SK-N-SH (cell line): ENCODE measurements around the gene RNF157. TPM values are rescaled to one million over a fixed set of nuclear protein-coding genes. Genes with fewer than 3 reads are reported as not detected.

Source experiments
- CTCF ChIA-PET: fragments of 300-600, 350-600 bp; formaldehyde crosslinking; extraction: SDS; loops from one replicate; lab custom pipeline; 2021; lab: Yijun Ruan, JAX
- POLR2A ChIA-PET: fragments of 350-600 bp; sonication (Branson Sonifier 250); formaldehyde crosslinking; extraction: SDS; loops from one replicate; lab custom pipeline; 2020; ENCODE audit warnings: antibody characterized with exemption, inconsistent platforms; lab: Yijun Ruan, JAX
- DNase-seq: peaks from one replicate; pipeline ENCODE4 v3.0.0; 2012
- H2AFZ ChIP-seq: fragments of 200-600 bp; sonication (generic); 2 replicates; pipeline ENCODE4 v1.8.1; 2016; ENCODE audit warnings: antibody characterized with exemption, mild to moderate bottlenecking, low read depth
- H3F3A ChIP-seq: fragments of 200-600 bp; sonication (generic); replicated peaks from 2 replicates; pipeline ENCODE3; 2016; ENCODE audit warnings: antibody characterized with exemption, mild to moderate bottlenecking; ENCODE audit not compliant: insufficient read depth
- H3K27ac ChIP-seq, 2 experiments: fragments of 200-500 bp in 1 of 2; fragments of 200-600 bp in 1 of 2; sonication (Bioruptor generic) in 1 of 2; sonication (generic), shearing (Covaris generic) in 1 of 2; 2 replicates each; pipeline versions ENCODE4 v1.5.1 to v1.6.1; 2014 to 2016; ENCODE audit warnings: low read depth in 2 of 2, inconsistent platforms in 1 of 2, low read length in 1 of 2, mild to moderate bottlenecking in 1 of 2, mixed read lengths in 1 of 2
- H3K27me3 ChIP-seq: fragments of 200-600 bp; sonication (generic), shearing (Covaris generic); 2 replicates; pipeline ENCODE4 v1.6.1; 2016; ENCODE audit warnings: mixed run types; ENCODE audit not compliant: insufficient read depth
- H3K36me3 ChIP-seq, 2 experiments: fragments of 200-500 bp in 1 of 2; fragments of 200-600 bp in 1 of 2; sonication (Bioruptor generic) in 1 of 2; sonication (generic) in 1 of 2; replicated peaks in 1 of 2; 2 replicates each; pipeline versions ENCODE3 to v1.5.1; 2014 to 2016; ENCODE audit warnings: low read length in 1 of 2, mild to moderate bottlenecking in 1 of 2; ENCODE audit not compliant: insufficient read depth in 2 of 2, control insufficient read depth in 1 of 2
- H3K4me1 ChIP-seq, 2 experiments: fragments of 200-500 bp in 1 of 2; fragments of 200-600 bp in 1 of 2; sonication (Bioruptor generic) in 1 of 2; sonication (generic), shearing (Covaris generic) in 1 of 2; 2 replicates each; pipeline versions ENCODE4 v1.5.1 to v1.6.1; 2014 to 2016; ENCODE audit warnings: low read depth in 1 of 2, low read length in 1 of 2, mixed run types in 1 of 2; ENCODE audit not compliant: insufficient read depth in 2 of 2, control insufficient read depth in 1 of 2
- H3K4me2 ChIP-seq: fragments of 200-600 bp; sonication (generic), shearing (Covaris generic); 2 replicates; pipeline ENCODE4 v1.6.1; 2017; ENCODE audit warnings: mixed run types
- H3K4me3 ChIP-seq, 2 experiments: fragments of 200-500 bp in 1 of 2; fragments of 200-600 bp in 1 of 2; sonication (Bioruptor generic) in 1 of 2; sonication (generic), shearing (Covaris generic) in 1 of 2; 2 replicates each; pipeline versions ENCODE4 v1.5.1 to v1.8.1; 2014 to 2016; ENCODE audit warnings: low read depth in 2 of 2, inconsistent platforms in 1 of 2, low read length in 1 of 2, mild to moderate bottlenecking in 1 of 2, mixed read lengths in 1 of 2, moderate library complexity in 1 of 2
- H3K79me2 ChIP-seq: fragments of 200-600 bp; sonication (generic); 2 replicates; pipeline ENCODE4 v1.8.1; 2017; ENCODE audit warnings: mild to moderate bottlenecking; ENCODE audit not compliant: insufficient read depth
- H3K9ac ChIP-seq: fragments of 200-600 bp; sonication (generic); 2 replicates; pipeline ENCODE4 v1.6.1; 2017; ENCODE audit warnings: mixed run types
- H3K9me2 ChIP-seq: fragments of 200-600 bp; sonication (generic); 2 replicates; pipeline ENCODE4 v1.6.1; 2017; ENCODE audit warnings: mixed run types
- H3K9me3 ChIP-seq: fragments of 200-600 bp; sonication (generic); 2 replicates; pipeline ENCODE4 v1.6.1; 2017; ENCODE audit warnings: mixed run types, mild to moderate bottlenecking, moderate library complexity
- H4K20me1 ChIP-seq: fragments of 200-600 bp; sonication (generic); 2 replicates; pipeline ENCODE4 v1.6.1; 2017; ENCODE audit warnings: mild to moderate bottlenecking, mixed run types; ENCODE audit not compliant: insufficient read depth
- ELF1 ChIP-seq: IDR thresholded peaks from 2 replicates; pipeline ENCODE4 v1.4.0; 2012
- FOXJ3 ChIP-seq: sonication (generic); formaldehyde crosslinking; IDR thresholded peaks from 2 replicates; pipeline ENCODE4 v1.5.1; 2020; ENCODE audit warnings: mild to moderate bottlenecking, missing genetic modification reagents
- FOXM1 ChIP-seq: IDR thresholded peaks from 2 replicates; pipeline ENCODE4 v1.4.0; 2012; ENCODE audit warnings: low read depth, mild to moderate bottlenecking
- GABPA ChIP-seq: IDR thresholded peaks from 2 replicates; pipeline ENCODE4 v1.4.0; 2012; ENCODE audit warnings: low read depth, mild to moderate bottlenecking
- MEF2A ChIP-seq: IDR thresholded peaks from 2 replicates; pipeline ENCODE4 v1.4.0; 2012; ENCODE audit warnings: low read depth, borderline replicate concordance
- MXI1 ChIP-seq: IDR thresholded peaks from 2 replicates; pipeline ENCODE4 v1.6.1; 2012; ENCODE audit warnings: mild to moderate bottlenecking, low read depth, low read length, improper control_type of control experiment
- RCOR1 ChIP-seq: fragments of 150-350 bp; IDR thresholded peaks from 2 replicates; pipeline ENCODE4 v1.6.1; 2017; ENCODE audit warnings: antibody characterized with exemption, low read length
- SIN3A ChIP-seq: IDR thresholded peaks from 2 replicates; pipeline ENCODE4 v1.6.1; 2012; ENCODE audit warnings: low read depth, mild to moderate bottlenecking, low read length, moderate library complexity, borderline replicate concordance
- SMC3 ChIP-seq: IDR thresholded peaks from 2 replicates; pipeline ENCODE4 v1.6.1; 2012; ENCODE audit warnings: low read depth, low read length, improper control_type of control experiment
- TAF1 ChIP-seq: IDR thresholded peaks from 2 replicates; pipeline ENCODE4 v1.6.1; 2012; ENCODE audit warnings: low read depth, mild to moderate bottlenecking, low read length, moderate library complexity, borderline replicate concordance
- TCF12 ChIP-seq: IDR thresholded peaks from 2 replicates; pipeline ENCODE4 v1.4.0; 2012
- WGBS: methylation state at CpG from one replicate; pipeline ENCODE4 v1.1.6; 2017; ENCODE audit warnings: low lambda C conversion rate; 5-methylcytosine and 5-hydroxymethylcytosine counted together
- polyA plus RNA-seq, 3 experiments: library from polyadenylated mRNA; depleted of rRNA; stranded (reverse); fragments of >200 nt; gene quantifications; 2 replicates each; pipeline ENCODE4 v1.2.3, GENCODE V29; 2012
- TF ChIP-seq, protein P1 (sequence below): IDR thresholded peaks from 2 replicates; pipeline ENCODE4; 2012
- TF ChIP-seq, protein P2 (sequence below): IDR thresholded peaks from 2 replicates; pipeline ENCODE4 v1.4.0; 2012; ENCODE audit warnings: low read depth, borderline replicate concordance
- TF ChIP-seq, protein P3 (sequence below): IDR thresholded peaks from 2 replicates; pipeline ENCODE4 v1.4.0; 2012; ENCODE audit warnings: low read depth
- TF ChIP-seq, protein P4 (sequence below): IDR thresholded peaks from 2 replicates; pipeline ENCODE4 v1.4.0; 2012; ENCODE audit warnings: low read depth, borderline replicate concordance

RNF157 gene
- polyA plus RNA-seq, 1 of the 3 experiments (the other 2 are of a cell fraction): 5.2 TPM

DNA sequence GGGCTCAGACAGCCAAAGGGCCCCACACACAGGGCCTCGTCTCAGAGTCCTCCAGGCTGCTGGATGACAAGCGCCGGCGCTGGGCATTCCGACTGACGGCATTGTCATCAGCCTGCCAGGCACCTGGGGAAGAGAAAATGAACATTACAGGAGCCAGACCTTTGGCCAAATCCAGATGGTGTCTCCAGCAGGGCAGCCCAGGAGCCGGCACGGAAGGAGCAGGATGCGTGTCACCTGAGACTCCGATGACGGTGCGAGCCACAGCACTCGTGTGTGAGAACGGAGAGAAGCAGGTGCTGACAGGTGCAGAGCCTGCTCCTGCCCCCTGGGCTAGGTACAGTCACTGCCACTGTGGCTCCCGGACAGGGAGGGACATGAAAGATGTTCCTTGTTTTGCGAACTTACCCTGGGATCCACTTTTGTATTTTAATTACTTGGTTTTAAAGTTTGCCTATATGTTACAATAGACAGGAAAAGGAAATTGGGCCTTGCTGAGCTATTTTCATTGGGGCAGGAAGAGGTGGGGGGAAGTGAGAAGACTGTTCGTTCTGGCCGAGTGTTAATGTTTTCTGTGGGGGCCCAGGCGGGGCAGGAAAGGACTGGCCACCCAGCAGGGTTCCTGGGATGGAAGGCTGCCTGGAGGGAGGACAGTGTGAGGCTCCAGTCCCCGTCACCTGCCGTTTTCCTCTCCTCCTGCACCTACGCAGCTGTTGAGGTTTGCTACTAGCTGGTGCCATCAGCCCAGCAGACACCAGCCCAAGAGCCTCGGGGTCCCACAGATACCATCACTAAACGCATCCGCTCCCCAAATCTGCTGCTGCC lies 94.9 kb downstream of the RNF157 start (continued):
- TF ChIP-seq MXI1 (no peak), SIN3A (no peak), FOXJ3 (CRISPR knock-in tag) (no peak), ELF1 (no peak), MEF2A (no peak)

DNA sequence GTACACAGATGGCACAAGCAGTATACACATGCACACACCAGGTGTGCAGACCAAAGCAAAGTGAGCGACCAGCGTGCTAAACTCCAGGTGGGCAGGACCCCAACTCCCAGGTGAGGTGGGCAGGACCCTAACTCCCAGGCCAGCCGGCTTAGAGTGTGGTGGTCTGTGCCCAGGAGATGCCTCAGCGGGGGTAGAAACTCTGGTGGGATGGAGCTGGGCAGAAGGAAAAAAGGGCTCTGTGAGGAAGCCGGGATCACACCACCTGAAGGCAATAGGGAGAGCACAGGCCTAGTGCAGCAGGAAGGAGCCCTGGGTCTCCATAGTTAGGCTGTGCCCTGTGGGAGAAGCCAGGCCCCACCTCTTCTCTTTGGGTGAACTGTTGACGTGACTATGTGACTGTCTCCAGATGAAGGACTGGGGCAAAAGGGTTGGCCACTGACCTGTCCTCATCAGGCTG lies 97.7 kb downstream of the RNF157 start:
- no peak overlapping the region for H3K27ac ChIP-seq
- DNase-seq: no peak
- H3K9me3 ChIP-seq: no peaks in the 10 kb centered on the region
- no peak overlapping the region for H3K9ac ChIP-seq
- no peak overlapping the region for H3K4me3 ChIP-seq
- peaks cover 4% of the 10 kb centered on the region for H3F3A ChIP-seq
- H4K20me1 ChIP-seq: no peaks in the 10 kb centered on the region
- peaks cover 20% of the 10 kb centered on the region; the same call in 1 of the 2 replicates for H3K27me3 ChIP-seq
- H3K36me3 ChIP-seq: no peaks in the 10 kb centered on the region
- H3K4me1 ChIP-seq: peaks cover 0 to 16% of the 10 kb centered on the region in 2 experiments; a peak in 2 of 4 replicates
- H2AFZ ChIP-seq: no peak overlapping the region
- POLR2A ChIA-PET: interaction anchor here (1.3 kb wide), 2 partner anchors 10 to 137 kb away, joined by 3 to 4 read pairs; no protein-coding TSS in a partner anchor
- TF ChIP-seq FOXM1: no peak
- TF ChIP-seq MXI1: no peak
- TF ChIP-seq, protein P1, sequence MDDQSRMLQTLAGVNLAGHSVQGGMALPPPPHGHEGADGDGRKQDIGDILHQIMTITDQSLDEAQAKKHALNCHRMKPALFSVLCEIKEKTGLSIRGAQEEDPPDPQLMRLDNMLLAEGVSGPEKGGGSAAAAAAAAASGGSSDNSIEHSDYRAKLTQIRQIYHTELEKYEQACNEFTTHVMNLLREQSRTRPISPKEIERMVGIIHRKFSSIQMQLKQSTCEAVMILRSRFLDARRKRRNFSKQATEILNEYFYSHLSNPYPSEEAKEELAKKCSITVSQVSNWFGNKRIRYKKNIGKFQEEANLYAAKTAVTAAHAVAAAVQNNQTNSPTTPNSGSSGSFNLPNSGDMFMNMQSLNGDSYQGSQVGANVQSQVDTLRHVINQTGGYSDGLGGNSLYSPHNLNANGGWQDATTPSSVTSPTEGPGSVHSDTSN: no peak
- TF ChIP-seq, protein P2, sequence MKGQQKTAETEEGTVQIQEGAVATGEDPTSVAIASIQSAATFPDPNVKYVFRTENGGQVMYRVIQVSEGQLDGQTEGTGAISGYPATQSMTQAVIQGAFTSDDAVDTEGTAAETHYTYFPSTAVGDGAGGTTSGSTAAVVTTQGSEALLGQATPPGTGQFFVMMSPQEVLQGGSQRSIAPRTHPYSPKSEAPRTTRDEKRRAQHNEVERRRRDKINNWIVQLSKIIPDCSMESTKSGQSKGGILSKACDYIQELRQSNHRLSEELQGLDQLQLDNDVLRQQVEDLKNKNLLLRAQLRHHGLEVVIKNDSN: no peak
- TF ChIP-seq, protein P3, sequence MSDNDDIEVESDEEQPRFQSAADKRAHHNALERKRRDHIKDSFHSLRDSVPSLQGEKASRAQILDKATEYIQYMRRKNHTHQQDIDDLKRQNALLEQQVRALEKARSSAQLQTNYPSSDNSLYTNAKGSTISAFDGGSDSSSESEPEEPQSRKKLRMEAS: no peak
- no peak for TF ChIP-seq RCOR1
- TF ChIP-seq MEF2A: no peak
- TF ChIP-seq GABPA: no peak
- TF ChIP-seq, protein P4, sequence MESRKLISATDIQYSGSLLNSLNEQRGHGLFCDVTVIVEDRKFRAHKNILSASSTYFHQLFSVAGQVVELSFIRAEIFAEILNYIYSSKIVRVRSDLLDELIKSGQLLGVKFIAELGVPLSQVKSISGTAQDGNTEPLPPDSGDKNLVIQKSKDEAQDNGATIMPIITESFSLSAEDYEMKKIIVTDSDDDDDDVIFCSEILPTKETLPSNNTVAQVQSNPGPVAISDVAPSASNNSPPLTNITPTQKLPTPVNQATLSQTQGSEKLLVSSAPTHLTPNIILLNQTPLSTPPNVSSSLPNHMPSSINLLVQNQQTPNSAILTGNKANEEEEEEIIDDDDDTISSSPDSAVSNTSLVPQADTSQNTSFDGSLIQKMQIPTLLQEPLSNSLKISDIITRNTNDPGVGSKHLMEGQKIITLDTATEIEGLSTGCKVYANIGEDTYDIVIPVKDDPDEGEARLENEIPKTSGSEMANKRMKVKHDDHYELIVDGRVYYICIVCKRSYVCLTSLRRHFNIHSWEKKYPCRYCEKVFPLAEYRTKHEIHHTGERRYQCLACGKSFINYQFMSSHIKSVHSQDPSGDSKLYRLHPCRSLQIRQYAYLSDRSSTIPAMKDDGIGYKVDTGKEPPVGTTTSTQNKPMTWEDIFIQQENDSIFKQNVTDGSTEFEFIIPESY: no peak
- no peak for TF ChIP-seq TCF12
- TF ChIP-seq TAF1: no peak
- TF ChIP-seq SMC3: no peak
- TF ChIP-seq ELF1: no peak
- CTCF ChIA-PET: interaction anchor here (0.6 to 16.5 kb wide), 13 partner anchors 8 to 242 kb away, joined by 3 to 119 read pairs (median 4); partner anchors contain the start of genes CDK3, MRPL38 and SPHK1
- no peaks in the 10 kb centered on the region for H3K9me2 ChIP-seq
- no peak overlapping the region for H3K4me2 ChIP-seq
- WGBS: 90% methylated on average over 6 of the region's 6 CpGs
- no peaks in the 10 kb centered on the region for H3K79me2 ChIP-seq
